Right atrium auricular region (tissue), 2 donors: Measurements from ENCODE around the gene LMF2. TPM values are rescaled to one million over a fixed set of nuclear protein-coding genes. Genes with fewer than 3 reads are reported as not detected.

Source experiments
- DNase-seq: peaks from one replicate; pipeline ENCODE4 v3.0.0-alpha.2; 2019; ENCODE audit warnings: low spot score
- H3K27ac ChIP-seq, 2 donors: fragments of 200-600 bp; sonication (generic); 1 replicate in 1 of 2; 2 replicates in 1 of 2; pipeline ENCODE4 v1.5.1; 2016 to 2019
- H3K27me3 ChIP-seq, 2 donors: fragments of 200-600 bp; sonication (generic); one replicate each; pipeline versions ENCODE4 v1.5.1 to v1.6.0; 2017 to 2019
- H3K36me3 ChIP-seq: fragments of 200-600 bp; sonication (generic); one replicate; pipeline ENCODE4 v1.5.1; 2016
- H3K4me1 ChIP-seq, 2 donors: fragments of 200-600 bp; sonication (generic); one replicate each; pipeline versions ENCODE4 v1.5.1 to v1.6.0; 2017 to 2019
- H3K4me3 ChIP-seq, 2 donors: fragments of 200-600 bp; sonication (generic); 1 replicate in 1 of 2; 2 replicates in 1 of 2; pipeline ENCODE4 v1.5.1; 2017 to 2019; ENCODE audit warnings: mild to moderate bottlenecking in 1 of 2, moderate library complexity in 1 of 2
- H3K9me3 ChIP-seq, 2 donors: fragments of 200-600 bp; sonication (generic); one replicate each; pipeline ENCODE4 v1.5.1; 2019
- CTCF ChIP-seq, 2 donors: fragments of 200-600 bp; sonication (generic); IDR thresholded peaks; one replicate each; pipeline ENCODE4 v1.5.1; 2019; ENCODE audit warnings: antibody characterized with exemption in 2 of 2
- total RNA-seq, 2 donors: library from RNA; depleted of rRNA; stranded (reverse); fragments of >200 nt; gene quantifications; one replicate each; pipeline ENCODE4 v1.1.0, GENCODE V29; 2016

LMF2 gene
- total RNA-seq, 2 donors from 2014 or later = 30.1 to 33.8 TPM

GRCh38 chr22:50526108-50526833 lies 18.8 kb upstream of the LMF2 start:
- H3K36me3 ChIP-seq = peaks cover 27% of the 10 kb centered on the region
- peak overlapping the region; percentile 64 to 85 for H3K4me3 ChIP-seq
- H3K27ac ChIP-seq = peak overlapping the region; percentile 86 to 89
- peaks cover 0 to 52% of the 10 kb centered on the region in 2 donors for H3K4me1 ChIP-seq
- peak; percentile 72 for DNase-seq
- TF ChIP-seq CTCF (IDR thresholded peaks at IDR 0.05) = peak; percentile 64 to 76
- peaks cover 0 to 4% of the 10 kb centered on the region in 2 donors for H3K27me3 ChIP-seq
- no peaks in the 10 kb centered on the region for H3K9me3 ChIP-seq

GRCh38 chr22:50525858-50526107 lies 18.3 kb upstream of the LMF2 start:
- no peaks in the 10 kb centered on the region for H3K9me3 ChIP-seq
- peak overlapping the region; percentile 86 to 89 for H3K27ac ChIP-seq
- peaks cover 0 to 48% of the 10 kb centered on the region in 2 donors for H3K4me1 ChIP-seq
- no peak for TF ChIP-seq CTCF (IDR thresholded peaks at IDR 0.05)
- H3K36me3 ChIP-seq = peaks cover 32% of the 10 kb centered on the region
- H3K27me3 ChIP-seq = no peaks in the 10 kb centered on the region
- peak overlapping the region; percentile 64 to 85 for H3K4me3 ChIP-seq
- no peak for DNase-seq

- Histone ChIP-seq H3K36me3 (peaks cover 34% of the 10 kb centered on the region), H3K9me3 (no peaks in the 10 kb centered on the region), H3K4me1 (peaks cover 0 to 43% of the 10 kb centered on the region in 2 donors), H3K4me3 (peak within 1 kb of the TSS; percentile 64 to 85), H3K27ac (peak within 1 kb of the TSS; percentile 86 to 89), H3K27me3 (no peaks in the 10 kb centered on the region)
- peak; percentile 96 for DNase-seq
- TF ChIP-seq CTCF (IDR thresholded peaks at IDR 0.05) = peak in 1 of 2 donors; percentile 15
These were observed 17.8 kb upstream of the LMF2 start, which contains the start of gene SCO2 for GRCh38 chr22:50525104-50525857. Gene SCO2 (minus strand): TSS chr22:50525598. CDS start chr22:50524411, 1,187 bp downstream.

- Histone ChIP-seq H3K4me3 (peak overlapping the region; percentile 64 to 85), H3K27me3 (no peaks in the 10 kb centered on the region), H3K27ac (peak overlapping the region; percentile 86 to 89), H3K9me3 (no peaks in the 10 kb centered on the region), H3K36me3 (peaks cover 40% of the 10 kb centered on the region), H3K4me1 (peaks cover 0 to 38% of the 10 kb centered on the region in 2 donors)
- TF ChIP-seq CTCF (IDR thresholded peaks at IDR 0.05) = no peak
- DNase-seq = no peak
These were observed 17.2 kb upstream of the LMF2 start for GRCh38 chr22:50524676-50525103.

GRCh38 chr22:50523806-50524675 lies 16.5 kb upstream of the LMF2 start:
- no peak for TF ChIP-seq CTCF (IDR thresholded peaks at IDR 0.05)
- H3K9me3 ChIP-seq = no peaks in the 10 kb centered on the region
- H3K27me3 ChIP-seq = no peaks in the 10 kb centered on the region
- H3K36me3 ChIP-seq = peaks cover 46% of the 10 kb centered on the region
- H3K27ac ChIP-seq = no peak overlapping the region
- peak overlapping the region; percentile 64 to 85 for H3K4me3 ChIP-seq
- H3K4me1 ChIP-seq = peaks cover 0 to 31% of the 10 kb centered on the region in 2 donors
- DNase-seq = no peak
